ENCODE results near the gene POLDIP2. TPM values are rescaled to one million over a fixed set of nuclear protein-coding genes. Genes with fewer than 3 reads are reported as not detected.

The POLDIP2 gene
- total and polyA plus RNA-seq, 9 of the 15 experiments (the other 6 are each of a cell fraction or from before 2014, with no cell fraction given) = 22.0 to 137 (median 104) TPM

GRCh38 chr17:28318759-28319597, 38.3 kb downstream of the POLDIP2 start, which contains the start of gene TMEM97 (continued):
- TF ChIP-seq SIN3B (IDR thresholded peaks at IDR 0.05; ENCODE audit: low read depth) (peak; percentile 70; the same call in 1 of the 2 replicates), ZNF589 (CRISPR knock-in tag; IDR thresholded peaks at IDR 0.05; ENCODE audit: low read depth) (no peak; the same call in 1 of the 2 replicates), ARID2 (IDR thresholded peaks at IDR 0.05) (0 out of 2 replicates have a peak, but pooled peaks have one; percentile 19), HLTF (IDR thresholded peaks at IDR 0.05) (no peak), ZSCAN29 (IDR thresholded peaks at IDR 0.05) (0 out of 2 replicates have a peak, but pooled peaks have one; percentile 11), CREM (IDR thresholded peaks at IDR 0.05; ENCODE audit: low read depth) (peak; percentile 93), FOXP4 (CRISPR knock-in tag; IDR thresholded peaks at IDR 0.05; ENCODE audit: borderline replicate concordance) (no peak), ZC3H11A (IDR thresholded peaks at IDR 0.05; ENCODE audit: low read depth, low read length) (no peak), TAL1 (IDR thresholded peaks at IDR 0.05) (no peak), ZNF717 (CRISPR knock-in tag; IDR thresholded peaks at IDR 0.05) (no peak), SNIP1 (IDR thresholded peaks at IDR 0.05; ENCODE audit: low read depth) (peak; percentile 81), ETV6 (IDR thresholded peaks at IDR 0.05; ENCODE audit: borderline replicate concordance in 1 of 2, low read depth in 2 of 2, low read length in 1 of 2) (no peak), ETV6 (CRISPR knock-in tag; IDR thresholded peaks at IDR 0.05; ENCODE audit: borderline replicate concordance) (no peak), MAFF (IDR thresholded peaks at IDR 0.05; ENCODE audit: low read length) (no peak), ZBTB2 (IDR thresholded peaks at IDR 0.05) (0 out of 2 replicates have a peak, but pooled peaks have one; percentile 50), L3MBTL2 (IDR thresholded peaks at IDR 0.05) (peak; percentile 93), TAF7 (tag; IDR thresholded peaks at IDR 0.05) (peak; percentile 57; the same call in 1 of the 2 replicates), POLR2H (tag; IDR thresholded peaks at IDR 0.05; ENCODE audit: low read depth) (peak; percentile 86), CBFB (CRISPR knock-in tag; IDR thresholded peaks at IDR 0.05) (peak; percentile 83), ZNF707 (CRISPR knock-in tag; conservative IDR thresholded peaks at IDR 0.05) (no peak), ZBTB17 (CRISPR knock-in tag; IDR thresholded peaks at IDR 0.05) (peak; percentile 63; the same call in 1 of the 2 replicates)
- TF ChIP-seq, protein P1, sequence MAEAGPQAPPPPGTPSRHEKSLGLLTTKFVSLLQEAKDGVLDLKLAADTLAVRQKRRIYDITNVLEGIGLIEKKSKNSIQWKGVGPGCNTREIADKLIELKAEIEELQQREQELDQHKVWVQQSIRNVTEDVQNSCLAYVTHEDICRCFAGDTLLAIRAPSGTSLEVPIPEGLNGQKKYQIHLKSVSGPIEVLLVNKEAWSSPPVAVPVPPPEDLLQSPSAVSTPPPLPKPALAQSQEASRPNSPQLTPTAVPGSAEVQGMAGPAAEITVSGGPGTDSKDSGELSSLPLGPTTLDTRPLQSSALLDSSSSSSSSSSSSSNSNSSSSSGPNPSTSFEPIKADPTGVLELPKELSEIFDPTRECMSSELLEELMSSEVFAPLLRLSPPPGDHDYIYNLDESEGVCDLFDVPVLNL (CRISPR knock-in tag; IDR thresholded peaks at IDR 0.05; ENCODE audit: low read depth) = no peak
- TF ChIP-seq, protein P2, sequence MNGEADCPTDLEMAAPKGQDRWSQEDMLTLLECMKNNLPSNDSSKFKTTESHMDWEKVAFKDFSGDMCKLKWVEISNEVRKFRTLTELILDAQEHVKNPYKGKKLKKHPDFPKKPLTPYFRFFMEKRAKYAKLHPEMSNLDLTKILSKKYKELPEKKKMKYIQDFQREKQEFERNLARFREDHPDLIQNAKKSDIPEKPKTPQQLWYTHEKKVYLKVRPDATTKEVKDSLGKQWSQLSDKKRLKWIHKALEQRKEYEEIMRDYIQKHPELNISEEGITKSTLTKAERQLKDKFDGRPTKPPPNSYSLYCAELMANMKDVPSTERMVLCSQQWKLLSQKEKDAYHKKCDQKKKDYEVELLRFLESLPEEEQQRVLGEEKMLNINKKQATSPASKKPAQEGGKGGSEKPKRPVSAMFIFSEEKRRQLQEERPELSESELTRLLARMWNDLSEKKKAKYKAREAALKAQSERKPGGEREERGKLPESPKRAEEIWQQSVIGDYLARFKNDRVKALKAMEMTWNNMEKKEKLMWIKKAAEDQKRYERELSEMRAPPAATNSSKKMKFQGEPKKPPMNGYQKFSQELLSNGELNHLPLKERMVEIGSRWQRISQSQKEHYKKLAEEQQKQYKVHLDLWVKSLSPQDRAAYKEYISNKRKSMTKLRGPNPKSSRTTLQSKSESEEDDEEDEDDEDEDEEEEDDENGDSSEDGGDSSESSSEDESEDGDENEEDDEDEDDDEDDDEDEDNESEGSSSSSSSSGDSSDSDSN (IDR thresholded peaks at IDR 0.05; ENCODE audit: borderline replicate concordance in 1 of 2, low read depth in 2 of 2, low read length in 2 of 2) = peak; percentile 58 to 84; a peak in 2 of 4 replicates

All from K562 (cell line).